ENCODE data around the gene SLITRK1. TPM values are rescaled to one million over a fixed set of nuclear protein-coding genes. Genes with fewer than 3 reads are reported as not detected.

The SLITRK1 gene
- total RNA-seq, 2 donors from 2014 or later: not detected

- Mint-ChIP-seq H3K9me3 (peaks cover 0 to 2% of the 10 kb centered on the region in 2 donors), H3K36me3 (ENCODE audit: insufficient read depth in 2 of 2) (no peaks in the 10 kb centered on the region), H3K4me1 (ENCODE audit: low read depth) (no peaks in the 10 kb centered on the region), H3K4me3 (no peak overlapping the region), H3K27me3 (ENCODE audit: low read depth) (no peaks in the 10 kb centered on the region), H3K27ac (no peak overlapping the region)
- no peak for DNase-seq
- no peak for ATAC-seq (replicated peaks in 1 of 2)
Measured at GRCh38 chr13:83831796-83832195, 50.5 kb downstream of the SLITRK1 start.

GRCh38 chr13:83829810-83830209 is 52.5 kb downstream of the SLITRK1 start:
- no peak for DNase-seq
- no peaks in the 10 kb centered on the region for H3K36me3 Mint-ChIP-seq (ENCODE audit: insufficient read depth in 2 of 2)
- no peak for ATAC-seq (replicated peaks in 1 of 2)

GRCh38 chr13:83827338-83827737 is 54.9 kb downstream of the SLITRK1 start:
- Mint-ChIP-seq H3K9me3 (peaks cover 0 to 2% of the 10 kb centered on the region in 2 donors), H3K4me3 (no peak overlapping the region), H3K4me1 (ENCODE audit: low read depth) (no peaks in the 10 kb centered on the region), H3K27ac (no peak overlapping the region), H3K36me3 (ENCODE audit: insufficient read depth in 2 of 2) (no peaks in the 10 kb centered on the region), H3K27me3 (ENCODE audit: low read depth) (no peaks in the 10 kb centered on the region)
- no peak for DNase-seq
- ATAC-seq (replicated peaks in 1 of 2): no peak

More at GRCh38 chr13:83829810-83830209, 52.5 kb downstream of the SLITRK1 start:
- Mint-ChIP-seq H3K9me3 (peaks cover 0 to 2% of the 10 kb centered on the region in 2 donors), H3K4me1 (ENCODE audit: low read depth) (no peaks in the 10 kb centered on the region), H3K27ac (no peak overlapping the region), H3K27me3 (ENCODE audit: low read depth) (no peaks in the 10 kb centered on the region), H3K4me3 (no peak overlapping the region)

Measured in activated T-cell treated with anti-CD3 and anti-CD28 coated beads, Interleukin-2, amount 50 U/mL, for 72 hours (primary cell).